ENCODE results near the gene SVOP.

DNA sequence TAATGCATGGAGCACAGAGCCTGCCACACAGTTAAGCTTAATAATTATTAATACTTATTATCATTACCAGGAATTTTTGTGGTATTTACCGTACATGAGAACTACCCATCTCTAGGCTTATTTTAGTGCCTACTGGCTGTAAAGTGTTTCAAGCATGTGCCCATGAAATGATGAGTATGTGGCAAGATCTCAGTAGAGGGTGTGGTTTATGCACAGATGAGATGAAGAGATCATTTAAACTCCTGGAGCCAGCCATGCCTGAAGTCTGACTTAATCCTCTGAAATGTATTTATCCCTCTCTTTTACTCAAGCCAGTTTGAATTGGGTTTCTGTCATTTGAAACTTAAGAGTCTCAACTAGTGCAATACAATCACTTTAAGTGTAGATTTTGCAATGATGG is 80.7 kb downstream of the SVOP start:
- TF ChIP-seq, protein P1, sequence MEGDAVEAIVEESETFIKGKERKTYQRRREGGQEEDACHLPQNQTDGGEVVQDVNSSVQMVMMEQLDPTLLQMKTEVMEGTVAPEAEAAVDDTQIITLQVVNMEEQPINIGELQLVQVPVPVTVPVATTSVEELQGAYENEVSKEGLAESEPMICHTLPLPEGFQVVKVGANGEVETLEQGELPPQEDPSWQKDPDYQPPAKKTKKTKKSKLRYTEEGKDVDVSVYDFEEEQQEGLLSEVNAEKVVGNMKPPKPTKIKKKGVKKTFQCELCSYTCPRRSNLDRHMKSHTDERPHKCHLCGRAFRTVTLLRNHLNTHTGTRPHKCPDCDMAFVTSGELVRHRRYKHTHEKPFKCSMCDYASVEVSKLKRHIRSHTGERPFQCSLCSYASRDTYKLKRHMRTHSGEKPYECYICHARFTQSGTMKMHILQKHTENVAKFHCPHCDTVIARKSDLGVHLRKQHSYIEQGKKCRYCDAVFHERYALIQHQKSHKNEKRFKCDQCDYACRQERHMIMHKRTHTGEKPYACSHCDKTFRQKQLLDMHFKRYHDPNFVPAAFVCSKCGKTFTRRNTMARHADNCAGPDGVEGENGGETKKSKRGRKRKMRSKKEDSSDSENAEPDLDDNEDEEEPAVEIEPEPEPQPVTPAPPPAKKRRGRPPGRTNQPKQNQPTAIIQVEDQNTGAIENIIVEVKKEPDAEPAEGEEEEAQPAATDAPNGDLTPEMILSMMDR (IDR thresholded peaks at IDR 0.05; ENCODE audit: low read depth, low read length) = no peak
- no peak for TF ChIP-seq EZH2phosphoT487 (IDR thresholded peaks at IDR 0.05; ENCODE audit: low read depth)
